ENCODE data around the gene PLOD3. TPM values are rescaled to one million over a fixed set of nuclear protein-coding genes. Genes with fewer than 3 reads are reported as not detected.

The PLOD3 gene
- total and polyA plus RNA-seq, 2 donors (not counting 3 experiments of a cell fraction or from before 2014, with no cell fraction given) = 143 to 170 TPM

DNA sequence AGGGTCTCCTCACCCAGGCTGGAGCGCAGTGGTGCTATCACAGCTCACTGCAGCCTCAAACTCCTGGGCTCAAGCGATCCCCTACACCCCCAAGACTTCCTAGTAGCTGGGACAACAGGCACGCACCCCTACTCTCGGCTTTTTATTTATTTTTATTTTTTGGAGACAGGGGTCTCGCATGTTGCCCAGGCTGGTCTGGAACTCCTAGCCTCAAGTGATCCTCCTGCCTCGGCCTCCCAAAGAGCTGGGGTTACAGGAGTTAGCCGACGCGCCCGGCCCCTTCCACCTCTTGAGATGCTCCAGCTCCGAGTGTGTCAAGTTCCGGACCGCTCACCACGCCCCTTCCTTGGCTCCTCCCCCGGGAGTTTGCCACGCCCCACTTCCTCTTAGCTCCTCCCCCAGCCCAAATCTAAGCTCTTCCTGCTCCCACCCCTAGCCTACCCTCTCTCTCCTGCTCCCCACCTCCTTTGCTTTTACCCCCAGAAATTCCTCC is 43.6 kb downstream of the PLOD3 start:
- no peak overlapping the region for H2AFZ ChIP-seq (ENCODE audit: low read depth, low read length)
- H3K36me3 ChIP-seq (ENCODE audit: control insufficient read depth in 2 of 2, extremely low read depth in 1 of 2, insufficient read depth in 2 of 2, low read length in 2 of 2) = no peaks in the 10 kb centered on the region
- no peaks in the 10 kb centered on the region for H3K79me2 ChIP-seq (ENCODE audit: control insufficient read depth, insufficient read depth, low read length)
- H3K9ac ChIP-seq (replicated peaks; ENCODE audit: extremely low read depth, insufficient read depth, low read length) = no peak overlapping the region
- peak; percentile 26 for DNase-seq (ENCODE audit: low read depth, low spot score)
- peaks cover 80 to 83% of the 10 kb centered on the region in 2 experiments for H3K27me3 ChIP-seq (ENCODE audit: control insufficient read depth in 2 of 2, insufficient read depth in 2 of 2, low read length in 2 of 2)
- H3K9me1 ChIP-seq (replicated peaks; ENCODE audit: control insufficient read depth, extremely low read depth, insufficient read depth, low read length) = no peaks in the 10 kb centered on the region
- no peak overlapping the region for H3K4me2 ChIP-seq (ENCODE audit: insufficient read depth, low read length)
- no peak for TF ChIP-seq JUN (IDR thresholded peaks at IDR 0.05; ENCODE audit: borderline replicate concordance, insufficient read depth, insufficient read length, low read depth)
- TF ChIP-seq POLR2AphosphoS5 (IDR thresholded peaks at IDR 0.05; ENCODE audit: insufficient read depth, low read depth, low read length) = no peak
- TF ChIP-seq EZH2 (IDR thresholded peaks at IDR 0.05; ENCODE audit: borderline replicate concordance, low read depth, low read length, severe bottlenecking) = no peak
- no peak for TF ChIP-seq FOS (IDR thresholded peaks at IDR 0.05; ENCODE audit: borderline replicate concordance, insufficient read depth, low read length)
- no peak for FAIRE-seq
- no TSS peak for BruUV-seq (replicated peaks)
- H3K27ac ChIP-seq (ENCODE audit: insufficient read depth, low read depth, low read length) = no peak overlapping the region
- H3K9me3 ChIP-seq (replicated peaks; ENCODE audit: control insufficient read depth, insufficient read depth, low read length) = no peaks in the 10 kb centered on the region
- ChIA-PET CTCF (interaction anchor here (0.5 to 6.3 kb wide), 5 partner anchors 9 to 109 kb away, joined by 3 to 39 read pairs (median 10); no protein-coding TSS in a partner anchor), POLR2A (no interaction called here)
- H4K20me1 ChIP-seq (replicated peaks; ENCODE audit: control insufficient read depth, extremely low read depth, insufficient read depth, low read length) = no peaks in the 10 kb centered on the region
- intact Hi-C loops (cut with micrococcal nuclease) (loop anchor here (10.0 kb wide), 1 partner anchor 561 kb away; no protein-coding TSS in a partner anchor), dilution Hi-C loops (cut with MboI; ENCODE audit: extremely low pct_ligation_motif_present, low sequenced_read_pairs) (no loop called here)
- H3K4me3 ChIP-seq (replicated peaks in 1 of 3; ENCODE audit: insufficient read depth in 1 of 3, low read depth in 1 of 3, low read length in 3 of 3) = no peak overlapping the region
- no peaks in the 10 kb centered on the region for H3K4me1 ChIP-seq (ENCODE audit: control insufficient read depth, extremely low read depth, insufficient read depth, low read length)

DNA sequence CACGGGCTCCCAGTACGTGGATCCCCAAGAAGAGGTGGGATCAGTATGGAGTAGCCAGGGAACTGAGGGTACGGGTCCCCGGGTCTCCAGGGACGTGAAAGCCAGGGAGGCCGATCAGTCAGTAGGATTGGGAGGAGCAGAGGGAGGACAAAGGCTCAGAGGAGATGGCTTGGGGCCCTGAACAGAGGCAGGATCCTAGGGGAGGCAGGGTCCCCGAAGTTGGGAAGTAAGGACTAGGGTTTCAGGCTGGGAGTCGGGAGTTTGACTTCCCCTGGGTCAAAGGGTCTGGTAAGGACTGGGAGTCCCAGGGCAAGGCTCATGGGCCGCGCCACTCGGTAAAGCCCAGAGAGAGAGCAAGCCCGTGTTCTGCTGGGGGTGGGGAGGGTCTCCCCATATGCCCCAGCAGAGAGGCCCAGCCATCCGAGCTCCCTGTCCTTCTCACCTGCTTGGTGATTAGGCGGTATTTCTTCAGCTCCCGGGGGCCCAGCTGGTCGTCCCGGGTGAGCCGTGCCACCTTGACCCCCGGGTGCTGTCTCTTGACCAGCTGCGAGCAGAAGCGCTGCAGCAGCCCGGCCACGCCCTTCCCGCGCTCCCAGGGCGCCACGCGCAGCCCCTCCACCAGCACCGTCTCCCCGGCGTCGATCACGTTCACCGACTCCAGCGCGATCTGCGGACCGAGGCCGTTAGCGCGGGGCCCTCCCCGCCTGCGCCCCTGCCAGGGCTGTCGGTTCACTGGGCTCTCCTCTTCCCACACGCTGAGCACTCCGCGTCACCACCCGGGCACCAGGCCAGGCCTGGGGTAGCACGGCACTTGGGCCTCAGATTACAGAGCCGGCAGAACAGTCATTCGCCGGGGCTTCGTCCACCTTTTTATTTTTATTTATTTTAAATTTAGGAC is 44.3 kb downstream of the PLOD3 start:
- peaks cover 83 to 85% of the 10 kb centered on the region in 2 experiments for H3K27me3 ChIP-seq (ENCODE audit: control insufficient read depth in 2 of 2, insufficient read depth in 2 of 2, low read length in 2 of 2)
- no peak overlapping the region for H2AFZ ChIP-seq (ENCODE audit: low read depth, low read length)
- TF ChIP-seq MAX (IDR thresholded peaks at IDR 0.05; ENCODE audit: insufficient read depth, insufficient read length) (no peak), EZH2 (IDR thresholded peaks at IDR 0.05; ENCODE audit: borderline replicate concordance, low read depth, low read length, severe bottlenecking) (peak; percentile 25)
- ChIA-PET CTCF (interaction anchor here (0.5 to 6.3 kb wide), 5 partner anchors 9 to 109 kb away, joined by 3 to 39 read pairs (median 10); no protein-coding TSS in a partner anchor), POLR2A (no interaction called here)
- no peaks in the 10 kb centered on the region for H3K9me3 ChIP-seq (replicated peaks; ENCODE audit: control insufficient read depth, insufficient read depth, low read length)
- no TSS peak for BruUV-seq (replicated peaks)
- no peak overlapping the region for H3K4me3 ChIP-seq (replicated peaks in 1 of 3; ENCODE audit: insufficient read depth in 1 of 3, low read depth in 1 of 3, low read length in 3 of 3)
- peak; percentile 27 for DNase-seq (ENCODE audit: low read depth, low spot score)
- no peaks in the 10 kb centered on the region for H3K79me2 ChIP-seq (ENCODE audit: control insufficient read depth, insufficient read depth, low read length)
- no peaks in the 10 kb centered on the region for H3K36me3 ChIP-seq (ENCODE audit: control insufficient read depth in 2 of 2, extremely low read depth in 1 of 2, insufficient read depth in 2 of 2, low read length in 2 of 2)
- H3K9ac ChIP-seq (replicated peaks; ENCODE audit: extremely low read depth, insufficient read depth, low read length) = no peak overlapping the region
- no peak overlapping the region for H3K27ac ChIP-seq (ENCODE audit: insufficient read depth, low read depth, low read length)
- intact Hi-C loops (cut with micrococcal nuclease) = loop anchor here (10.0 kb wide), 1 partner anchor 562 kb away; no protein-coding TSS in a partner anchor
- no peak overlapping the region for H3K4me2 ChIP-seq (ENCODE audit: insufficient read depth, low read length)
- no peaks in the 10 kb centered on the region for H3K9me1 ChIP-seq (replicated peaks; ENCODE audit: control insufficient read depth, extremely low read depth, insufficient read depth, low read length)
- FAIRE-seq = no peak
- H4K20me1 ChIP-seq (replicated peaks; ENCODE audit: control insufficient read depth, extremely low read depth, insufficient read depth, low read length) = no peaks in the 10 kb centered on the region
- dilution Hi-C loops (cut with MboI; ENCODE audit: extremely low pct_ligation_motif_present, low sequenced_read_pairs) = no loop called here
- no peaks in the 10 kb centered on the region for H3K4me1 ChIP-seq (ENCODE audit: control insufficient read depth, extremely low read depth, insufficient read depth, low read length)
